DOHH2 (cell line): ENCODE results near the gene SSBP1.
"Not testable (repeated sequence)": the region's sequence is repeated elsewhere in the genome, so short reads cannot be mapped to it uniquely, and the experiment has no call there.

Experiments
- H3F3A ChIP-seq: fragments of 200-600 bp; sonication (generic), shearing (Covaris generic); 2 replicates; pipeline ENCODE4 v1.6.0; 2016; ENCODE audit warnings: antibody characterized with exemption, mild to moderate bottlenecking; ENCODE audit not compliant: control insufficient read depth, insufficient read depth
- H3K27ac ChIP-seq: fragments of 200-600 bp; sonication (generic); 2 replicates; pipeline ENCODE4 v1.5.1; 2014; ENCODE audit warnings: low read depth, mild to moderate bottlenecking, low read length, moderate library complexity
- H3K27me3 ChIP-seq: fragments of 200-600 bp; sonication (generic); 2 replicates; pipeline ENCODE4 v1.6.1; 2014; ENCODE audit warnings: mild to moderate bottlenecking, low read length, mixed read lengths; ENCODE audit not compliant: control insufficient read depth
- H3K36me3 ChIP-seq: fragments of 200-600 bp; sonication (generic); 2 replicates; pipeline ENCODE4 v1.6.1; 2014; ENCODE audit warnings: mild to moderate bottlenecking, low read length, moderate library complexity, mixed read lengths; ENCODE audit not compliant: control insufficient read depth
- H3K4me1 ChIP-seq: fragments of 200-600 bp; sonication (generic); 2 replicates; pipeline ENCODE4 v1.6.1; 2014; ENCODE audit warnings: mild to moderate bottlenecking, low read length, mixed read lengths; ENCODE audit not compliant: control insufficient read depth
- H3K4me2 ChIP-seq: fragments of 200-600 bp; sonication (generic); 2 replicates; pipeline ENCODE4 v1.6.0; 2014; ENCODE audit warnings: mild to moderate bottlenecking, low read length, moderate library complexity
- H3K4me3 ChIP-seq: fragments of 200-600 bp; sonication (generic); 2 replicates; pipeline ENCODE4 v1.5.1; 2014; ENCODE audit warnings: mild to moderate bottlenecking, low read length, mixed read lengths
- H3K79me2 ChIP-seq: fragments of 200-600 bp; sonication (generic); 2 replicates; pipeline ENCODE4 v1.6.1; 2014; ENCODE audit warnings: mild to moderate bottlenecking, low read length, mixed read lengths; ENCODE audit not compliant: control insufficient read depth
- H3K9me2 ChIP-seq: fragments of 200-600 bp; sonication (generic); replicated peaks from 2 replicates; pipeline ENCODE4 v1.6.1; 2014; ENCODE audit warnings: mild to moderate bottlenecking, low read length, mixed read lengths; ENCODE audit not compliant: control insufficient read depth
- H3K9me3 ChIP-seq: fragments of 200-600 bp; sonication (generic); 2 replicates; pipeline ENCODE4 v1.6.1; 2014; ENCODE audit warnings: antibody characterized with exemption, low read length, mixed read lengths; ENCODE audit not compliant: control insufficient read depth, insufficient read depth
- H4K20me1 ChIP-seq: fragments of 200-600 bp; sonication (generic); 2 replicates; pipeline ENCODE4 v1.6.0; 2014; ENCODE audit warnings: low read depth, mild to moderate bottlenecking, antibody characterized with exemption, low read length, moderate library complexity; ENCODE audit not compliant: control insufficient read depth, insufficient read depth
- CTCF ChIP-seq: fragments of 200-600 bp; sonication (generic); IDR thresholded peaks from one replicate; pipeline ENCODE4 v1.5.1; 2014; ENCODE audit warnings: antibody characterized with exemption, mild to moderate bottlenecking, low read depth, low read length; ENCODE audit not compliant: poor library complexity, severe bottlenecking
- EZH2phosphoT487 ChIP-seq: fragments of 200-600 bp; sonication (generic); IDR thresholded peaks from 2 replicates; pipeline ENCODE4 v1.6.1; 2017; ENCODE audit warnings: borderline replicate concordance, mild to moderate bottlenecking, antibody characterized with exemption, low read length, moderate library complexity, mixed read lengths

The SSBP1 gene

GRCh38 chr7:141737836-141738591 is at the start of gene SSBP1:
Gene SSBP1 (plus strand): TSS chr7:141738358. CDS start chr7:141739167, 809 bp downstream.
- Histone ChIP-seq H3K4me2 (peak within 1 kb of the TSS; percentile 78), H3K9me2 (no peaks in the 10 kb centered on the region), H3F3A (peaks cover 3% of the 10 kb centered on the region; the same call in 1 of the 2 replicates), H3K79me2 (peaks cover 47% of the 10 kb centered on the region), H4K20me1 (no peaks in the 10 kb centered on the region), H3K27me3 (no peaks in the 10 kb centered on the region), H3K9me3 (no peaks in the 10 kb centered on the region), H3K4me1 (peaks cover 25% of the 10 kb centered on the region), H3K27ac (peak within 1 kb of the TSS; percentile 67), H3K4me3 (peak within 1 kb of the TSS; percentile 86), H3K36me3 (peaks cover 48% of the 10 kb centered on the region)
- TF ChIP-seq CTCF, result peak; percentile 96
- no peak for TF ChIP-seq EZH2phosphoT487

GRCh38 chr7:141689072-141689825 is 48.9 kb upstream of the SSBP1 start:
- H3K4me1 ChIP-seq, H3F3A ChIP-seq, H3K27ac ChIP-seq, H3K36me3 ChIP-seq, H3K79me2 ChIP-seq, H3K9me3 ChIP-seq, H4K20me1 ChIP-seq, H3K9me2 ChIP-seq, H3K4me3 ChIP-seq, H3K4me2 ChIP-seq: not testable (repeated sequence)
- H3K27me3 ChIP-seq, result peaks cover 12% of the 10 kb centered on the region

- Histone ChIP-seq H3K79me2 (no peaks in the 10 kb centered on the region), H4K20me1 (no peaks in the 10 kb centered on the region), H3K9me2 (no peaks in the 10 kb centered on the region), H3K36me3 (no peaks in the 10 kb centered on the region), H3K9me3 (no peaks in the 10 kb centered on the region), H3K27me3 (peaks cover 16% of the 10 kb centered on the region), H3K4me2 (no peak overlapping the region), H3K4me3 (no peak overlapping the region), H3K27ac (no peak overlapping the region), H3K4me1 (peaks cover 7% of the 10 kb centered on the region; the same call in 1 of the 2 replicates), H3F3A (no peaks in the 10 kb centered on the region)
- TF ChIP-seq CTCF (no peak), EZH2phosphoT487 (no peak)
These were observed 46.6 kb upstream of the SSBP1 start for GRCh38 chr7:141691540-141691939.

- TF ChIP-seq EZH2phosphoT487 (no peak), CTCF (no peak)
- no peaks in the 10 kb centered on the region for H3F3A ChIP-seq
- H3K27me3 ChIP-seq, result peaks cover 16% of the 10 kb centered on the region
- H3K79me2 ChIP-seq, result no peaks in the 10 kb centered on the region
- no peaks in the 10 kb centered on the region for H3K9me3 ChIP-seq
- H3K4me2 ChIP-seq, result no peak overlapping the region
- H3K4me1 ChIP-seq, result peaks cover 8% of the 10 kb centered on the region; the same call in 1 of the 2 replicates
- H4K20me1 ChIP-seq, result no peaks in the 10 kb centered on the region
- H3K9me2 ChIP-seq, result no peaks in the 10 kb centered on the region
- no peak overlapping the region for H3K27ac ChIP-seq
- H3K36me3 ChIP-seq, result no peaks in the 10 kb centered on the region
- H3K4me3 ChIP-seq, result no peak overlapping the region
These were observed 46.2 kb upstream of the SSBP1 start for GRCh38 chr7:141691961-141692360.
